GM19468 (cell line): ENCODE data around the gene SIRPB1.
"Not testable (repeated sequence)": the region's sequence is repeated elsewhere in the genome, so short reads cannot be mapped to it uniquely, and the experiment has no call there.

Experiments
- ATAC-seq: cut with Tn5 transposase; IDR thresholded peaks from one replicate; pipeline ENCODE4 v1.9.1; 2021; ENCODE audit warnings: mild to moderate bottlenecking, moderate library complexity, moderate number of reproducible peaks; ENCODE audit not compliant: unreplicated experiment; ENCODE audit errors: extremely low read depth

The SIRPB1 gene

GRCh38 chr20:1608678-1609347 lies 11.0 kb downstream of the SIRPB1 start:
- ATAC-seq: not testable (repeated sequence)

GRCh38 chr20:1600736-1601135 lies 19.1 kb downstream of the SIRPB1 start:
- no peak for ATAC-seq

- no peak for ATAC-seq
Observed at GRCh38 chr20:1595333-1595732, 24.5 kb downstream of the SIRPB1 start.

DNA sequence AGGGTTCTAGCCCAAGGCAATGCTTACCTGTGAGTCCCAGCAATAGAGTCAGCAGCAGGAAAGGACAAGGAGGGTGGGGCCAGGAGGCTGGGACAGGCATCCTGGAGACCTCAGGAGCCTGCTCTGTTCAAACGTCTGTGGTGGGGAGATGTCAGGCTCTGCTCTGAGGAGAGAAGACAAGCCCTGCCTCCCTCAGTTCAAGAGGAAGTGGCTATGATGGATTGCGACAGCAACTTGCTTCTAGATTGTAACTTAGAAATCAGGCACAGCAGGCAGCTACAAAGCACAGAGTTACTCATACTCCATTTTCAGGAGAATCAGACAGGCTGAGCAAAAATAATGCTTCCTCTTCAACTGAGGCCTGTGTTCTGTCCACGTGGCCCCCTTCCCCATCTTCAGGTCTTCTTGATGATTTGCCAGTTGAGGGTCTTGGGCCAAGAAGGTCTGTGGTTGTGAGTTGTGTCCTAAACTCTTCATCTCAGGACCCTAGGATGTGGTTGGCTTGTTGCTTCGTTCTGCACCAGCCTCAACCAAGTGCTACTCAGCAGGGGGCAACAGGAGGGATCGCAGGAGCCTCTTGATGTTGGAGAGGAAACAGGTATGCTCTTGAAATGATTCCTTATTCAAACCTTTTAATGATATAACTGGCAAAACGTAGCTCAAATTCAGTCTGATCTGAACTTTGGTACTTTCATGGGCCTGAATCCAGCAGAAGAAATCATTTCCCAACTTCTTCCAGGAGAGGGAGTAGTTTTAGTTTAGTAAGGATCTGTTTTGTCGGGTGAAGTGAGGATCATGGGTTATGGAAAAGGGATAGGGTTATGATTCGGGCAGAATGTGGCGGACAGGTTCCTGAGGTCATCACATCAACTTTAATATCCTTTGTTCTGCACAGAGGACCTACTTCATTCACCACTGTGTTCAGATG lies 31.0 kb downstream of the SIRPB1 start:
- no peak for ATAC-seq

DNA sequence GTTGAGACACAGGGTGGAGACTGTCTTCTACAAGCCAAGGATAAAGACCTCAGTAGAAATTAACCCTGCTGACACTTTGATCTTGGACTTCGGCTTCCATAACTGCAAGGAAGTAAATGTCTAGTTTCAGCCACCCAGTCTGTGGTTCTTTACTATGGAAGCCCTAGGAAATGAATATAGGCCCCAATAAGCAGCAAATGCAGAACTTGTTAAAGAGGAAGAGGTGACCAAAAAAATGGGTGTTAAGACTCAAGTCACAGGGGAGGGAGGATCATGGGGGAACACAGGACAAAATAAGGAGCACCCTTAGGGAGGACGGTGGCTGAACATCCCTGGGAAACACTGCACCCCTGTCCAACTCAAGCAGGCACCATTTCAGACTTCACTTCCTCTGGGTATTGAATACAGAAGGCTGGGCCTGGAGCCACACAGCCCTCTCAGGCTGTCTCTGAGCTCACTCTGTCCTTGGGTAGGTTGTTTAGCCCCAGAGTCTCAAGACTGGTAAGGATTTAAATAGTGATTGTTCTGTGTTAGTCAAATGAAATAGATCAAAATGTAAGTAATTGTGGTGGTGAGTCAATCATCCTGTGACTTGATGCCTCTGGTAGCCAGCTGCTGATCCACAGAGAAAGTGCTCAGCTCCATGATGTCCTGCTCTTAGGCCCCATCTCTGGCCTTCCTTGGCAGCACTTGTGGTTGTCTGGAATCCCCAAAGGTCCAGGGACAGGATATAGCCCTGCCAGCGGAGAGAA lies 31.9 kb downstream of the SIRPB1 start:
- no peak for ATAC-seq

GRCh38 chr20:1579488-1579887 lies 40.3 kb downstream of the SIRPB1 start:
- ATAC-seq: no peak

DNA sequence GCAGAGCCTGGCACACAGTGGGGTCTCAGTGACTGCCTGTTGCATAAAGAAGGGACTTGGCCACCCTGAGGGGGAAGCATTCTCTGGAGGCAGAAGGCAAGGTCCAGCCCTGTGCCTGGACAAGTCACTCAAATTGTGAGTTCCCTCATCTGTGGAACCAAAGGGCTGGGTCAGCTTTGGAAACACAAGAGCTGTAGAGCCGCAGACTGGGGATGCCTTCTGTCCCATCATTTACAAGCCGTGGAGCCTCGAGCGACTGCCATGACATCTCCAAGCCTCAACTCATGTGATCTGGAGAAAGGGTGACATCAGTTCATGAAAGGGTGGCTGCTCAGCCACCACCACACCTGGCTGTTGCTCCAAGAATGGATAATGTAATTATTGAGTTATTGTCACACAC lies 41.9 kb downstream of the SIRPB1 start:
- ATAC-seq: no peak

GRCh38 chr20:1577313-1577712 lies 42.5 kb downstream of the SIRPB1 start:
- not testable (repeated sequence) for ATAC-seq

DNA sequence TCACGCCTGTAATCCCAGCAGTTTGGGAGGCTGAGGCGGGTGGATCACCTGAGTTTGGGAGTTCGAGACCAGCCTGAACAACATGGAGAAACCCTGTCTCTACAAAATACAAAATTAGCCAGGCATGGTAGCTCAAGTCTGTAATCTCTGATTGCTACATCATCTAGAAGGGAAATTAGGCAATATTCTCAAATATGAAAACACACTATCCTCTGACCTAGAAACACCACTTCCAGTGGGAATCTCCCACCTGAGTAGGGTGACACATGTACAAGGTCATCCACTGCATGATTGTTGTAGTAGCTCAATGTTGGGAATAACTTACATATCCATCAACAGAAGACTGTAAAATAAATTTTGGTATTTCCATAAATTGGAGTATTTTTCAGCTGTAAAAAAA lies 43.2 kb downstream of the SIRPB1 start:
- no peak for ATAC-seq

- not testable (repeated sequence) for ATAC-seq
Observed at GRCh38 chr20:1576003-1576402, 43.8 kb downstream of the SIRPB1 start.

GRCh38 chr20:1571583-1571982 lies 48.2 kb downstream of the SIRPB1 start:
- not testable (repeated sequence) for ATAC-seq
